Stimulated activated naive CD8-positive, alpha-beta T cell treated with anti-CD3 and anti-CD28 coated beads, Interleukin-15, Interleukin-2, amounts not matched to agents 100 U/mL and 50 U/mL, for 24 hours (primary cell): ENCODE results near the gene DYNLT3.

Source experiments
- ATAC-seq: fragments of 150-1000 bp; cut with Tn5 transposase; one replicate; pipeline ENCODE4 v1.10.0; 2021
- DNase-seq: peaks from one replicate; pipeline ENCODE4 v3.0.0; 2021

Gene DYNLT3

DNA sequence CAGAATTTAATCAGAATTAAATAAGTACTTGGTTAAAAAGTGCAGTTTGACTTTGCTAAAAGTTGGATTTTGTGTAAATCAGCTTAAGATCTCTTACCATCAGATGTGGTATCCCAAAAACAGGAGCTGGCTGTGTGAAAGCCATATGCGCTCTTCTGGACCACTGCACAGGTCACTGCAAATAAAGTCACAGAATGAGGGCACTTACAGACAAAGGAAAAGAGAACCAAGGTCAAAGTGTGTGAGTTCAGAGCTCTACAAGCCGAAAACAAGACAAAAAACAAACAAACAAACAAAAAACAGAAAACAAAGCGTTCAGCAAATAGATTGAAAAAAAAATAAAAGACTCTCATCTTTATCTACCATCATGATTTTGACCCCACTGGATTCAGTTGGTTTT is 6.4 kb downstream of the DYNLT3 start:
- DNase-seq = no peak
- ATAC-seq = no peak

DNA sequence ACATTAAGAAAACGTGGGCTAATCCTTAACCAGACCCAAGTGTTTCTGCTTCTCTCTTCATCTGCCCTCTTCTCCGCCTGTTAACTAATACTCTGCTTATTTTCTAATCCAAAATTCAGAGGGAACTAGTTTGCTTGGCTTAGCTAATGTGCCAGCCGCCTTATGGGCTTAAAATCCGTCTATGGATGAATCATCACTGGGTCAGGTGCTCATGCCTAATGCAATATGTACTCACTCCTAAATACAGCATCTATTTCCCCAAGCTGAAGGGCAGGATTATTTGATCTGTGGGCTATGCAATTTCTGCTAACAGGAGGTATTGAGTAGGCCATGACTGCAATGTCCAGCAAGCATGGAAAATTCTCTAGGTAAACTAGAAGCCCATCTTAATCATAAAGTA is 12.4 kb downstream of the DYNLT3 start:
- DNase-seq = no peak
- ATAC-seq = no peak

DNA sequence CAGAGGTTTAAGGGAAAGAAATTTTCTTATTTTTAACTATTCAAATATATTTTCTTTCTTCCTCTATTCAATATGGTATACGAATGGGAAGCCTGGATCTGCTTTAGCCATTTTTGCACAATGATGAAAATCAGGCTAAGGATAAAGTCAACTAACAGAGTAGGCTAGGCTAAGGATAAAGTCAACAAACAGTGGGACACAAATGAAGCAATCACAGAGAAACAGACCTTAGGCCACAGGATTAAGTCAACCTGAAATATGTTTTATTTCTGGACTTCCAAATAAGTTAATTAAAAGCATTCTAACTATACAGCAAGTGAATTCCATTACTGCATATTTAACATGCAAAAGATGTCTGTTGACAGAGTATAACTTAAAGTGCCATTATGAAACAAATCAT is 17.0 kb downstream of the DYNLT3 start:
- DNase-seq (no peak), ATAC-seq (no peak)

DNA sequence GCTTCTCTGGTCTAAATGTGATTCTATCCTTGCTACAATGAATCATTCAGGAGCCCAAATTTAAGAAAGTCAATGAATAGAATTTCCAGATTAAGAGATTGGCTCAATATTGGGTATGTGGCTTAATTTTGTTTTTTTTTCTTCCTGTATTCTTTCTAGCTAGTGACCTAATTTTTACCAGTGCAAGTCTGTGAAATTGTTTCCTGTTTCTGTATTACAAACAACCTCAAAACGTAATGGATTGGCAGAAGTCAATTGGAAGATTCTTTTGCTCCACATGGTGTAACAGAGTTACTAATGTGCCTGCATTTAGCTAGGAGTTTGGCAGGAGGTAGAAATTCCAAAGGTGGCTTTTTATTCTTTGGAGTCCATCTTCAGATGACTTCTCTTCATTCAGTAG is 17.6 kb downstream of the DYNLT3 start:
- no peak for DNase-seq
- ATAC-seq = no peak

DNA sequence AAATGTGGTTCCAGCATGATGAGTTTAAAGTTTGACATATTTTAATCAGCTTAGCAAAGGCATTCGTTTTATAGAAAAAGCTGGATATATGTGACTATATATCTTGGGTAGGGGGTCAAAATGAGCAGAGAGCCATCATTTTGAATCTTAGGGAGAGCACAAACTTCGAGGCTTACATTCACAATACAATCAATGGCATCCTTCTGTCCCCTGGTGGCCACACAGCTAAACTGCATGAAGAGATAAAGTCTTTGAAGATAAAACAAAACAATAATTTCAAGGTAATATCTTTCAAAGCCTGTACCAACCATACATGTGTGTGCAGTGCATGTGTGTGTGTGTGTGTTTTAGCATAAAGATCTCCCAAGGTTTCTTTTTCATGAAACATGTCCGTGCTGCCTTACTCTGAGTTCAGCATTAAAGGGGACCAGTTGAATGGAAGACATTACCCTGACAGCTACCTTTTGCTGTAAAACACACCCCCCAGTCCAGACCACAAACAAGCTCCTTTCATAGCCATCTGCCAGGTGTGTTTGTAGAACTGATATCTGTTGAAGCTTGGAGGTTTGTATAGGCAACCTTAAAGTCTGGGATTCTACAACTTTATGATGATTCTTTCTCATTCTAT is 22.0 kb downstream of the DYNLT3 start:
- peak; percentile 49 for DNase-seq
- no peak for ATAC-seq

DNA sequence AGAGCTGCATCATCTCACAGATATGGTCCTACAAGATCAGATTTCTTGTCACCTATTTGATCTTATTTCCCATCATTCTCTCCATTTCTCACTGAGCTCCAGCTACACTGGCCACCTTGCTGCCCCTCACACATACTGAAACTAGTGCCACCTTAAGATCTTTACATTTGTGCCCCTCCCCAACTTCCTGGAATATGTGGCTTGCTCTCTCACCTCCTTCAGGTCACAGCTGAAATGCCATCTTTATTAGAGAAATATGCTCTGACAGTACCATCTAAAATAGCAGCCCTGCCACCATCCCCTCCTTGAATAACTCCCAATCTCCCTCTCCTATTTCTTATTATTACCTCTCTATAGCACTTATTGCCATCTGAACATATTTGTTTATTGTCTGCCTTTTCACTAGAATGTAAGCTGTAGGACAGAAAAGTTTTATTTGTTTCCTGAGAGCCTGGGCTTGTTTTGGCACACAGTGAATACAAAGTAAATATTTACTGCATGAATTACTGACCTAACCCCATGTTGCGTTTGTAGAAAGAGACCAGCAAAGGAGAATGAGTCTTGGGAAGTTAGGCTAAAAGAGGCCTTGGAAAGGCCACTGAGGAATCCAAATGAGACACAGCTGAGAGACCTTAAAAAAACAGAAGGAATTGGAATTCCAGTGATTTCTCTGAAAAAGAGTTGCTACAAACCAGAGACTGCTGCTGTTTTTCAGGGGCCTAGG is 22.7 kb downstream of the DYNLT3 start:
- DNase-seq (no peak), ATAC-seq (no peak)

DNA sequence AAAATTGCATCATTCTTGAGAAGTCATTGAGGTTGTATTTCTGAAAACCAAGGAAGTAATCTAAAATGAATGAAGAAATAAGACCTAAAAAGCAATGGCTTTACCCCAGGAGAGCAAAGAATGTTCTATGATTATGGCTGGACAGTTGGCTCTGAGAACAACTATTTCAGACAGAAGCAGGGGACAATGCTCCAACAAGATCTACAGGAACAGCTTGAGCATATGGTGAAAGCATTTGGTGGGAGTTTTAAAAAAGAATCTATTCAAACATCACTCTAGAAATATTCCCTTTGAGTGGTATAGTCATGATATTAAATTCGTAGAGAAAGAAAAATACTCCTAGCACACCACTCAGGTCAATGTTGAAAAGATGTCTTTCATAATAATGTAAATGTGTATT is 26.7 kb downstream of the DYNLT3 start:
- DNase-seq (no peak), ATAC-seq (no peak)

DNA sequence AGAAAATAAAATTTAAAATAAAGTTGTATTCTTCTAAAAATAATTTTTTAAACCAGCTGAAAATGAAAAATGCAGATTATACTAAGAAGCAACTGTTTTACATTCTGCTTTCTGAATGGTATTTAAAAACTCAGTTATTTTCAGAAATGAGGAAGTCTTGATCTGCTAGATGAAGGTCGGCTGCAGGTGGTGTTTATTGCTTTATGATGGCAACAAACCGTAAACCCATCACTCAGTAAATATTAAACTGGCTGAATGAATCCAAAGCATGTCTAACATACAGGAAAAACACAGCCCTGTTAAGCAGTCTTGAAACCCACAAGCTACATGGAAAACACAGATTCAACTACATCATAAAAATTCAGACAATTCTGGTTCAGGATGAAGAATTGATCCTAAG is 29.3 kb downstream of the DYNLT3 start:
- ATAC-seq = no peak
- DNase-seq = no peak

DNA sequence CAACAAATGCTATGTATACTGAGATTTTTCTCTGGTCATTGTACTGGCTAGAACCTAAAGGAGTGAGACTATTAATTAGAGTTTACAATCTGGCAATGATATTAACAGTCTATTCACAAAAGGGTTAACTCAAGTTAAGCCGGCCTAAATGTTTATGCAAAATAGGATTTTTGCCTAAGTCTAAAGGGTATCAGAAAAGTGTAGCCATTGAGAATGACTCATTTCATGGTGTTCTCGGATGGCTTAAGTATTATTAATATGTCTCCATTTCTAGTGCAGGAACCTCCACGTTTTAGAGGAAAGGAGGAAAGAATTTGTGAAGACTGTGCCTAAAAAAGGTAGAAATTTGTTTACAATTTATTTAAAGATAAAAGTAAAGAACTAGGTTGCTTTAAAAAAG is 29.8 kb downstream of the DYNLT3 start:
- DNase-seq = no peak
- no peak for ATAC-seq

DNA sequence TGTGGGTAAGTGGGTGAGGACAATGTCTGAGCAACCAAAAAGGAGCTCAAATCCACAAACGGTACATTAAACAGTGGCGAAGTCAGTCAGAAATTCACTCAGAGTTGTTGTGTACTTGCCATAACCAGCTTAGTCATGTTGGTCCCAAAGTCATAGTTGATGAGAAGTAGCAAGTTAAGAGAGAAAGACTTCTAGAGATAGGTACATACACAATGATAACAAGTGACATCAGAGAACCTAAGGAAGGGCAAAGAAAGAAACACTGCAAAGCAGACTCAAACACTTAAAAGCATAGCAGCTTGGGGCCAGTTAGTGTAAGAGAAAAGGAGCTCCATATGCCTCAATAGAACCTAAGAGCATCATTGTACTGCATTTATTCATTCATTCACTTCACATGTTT is 30.2 kb downstream of the DYNLT3 start:
- ATAC-seq (no peak), DNase-seq (no peak)

DNA sequence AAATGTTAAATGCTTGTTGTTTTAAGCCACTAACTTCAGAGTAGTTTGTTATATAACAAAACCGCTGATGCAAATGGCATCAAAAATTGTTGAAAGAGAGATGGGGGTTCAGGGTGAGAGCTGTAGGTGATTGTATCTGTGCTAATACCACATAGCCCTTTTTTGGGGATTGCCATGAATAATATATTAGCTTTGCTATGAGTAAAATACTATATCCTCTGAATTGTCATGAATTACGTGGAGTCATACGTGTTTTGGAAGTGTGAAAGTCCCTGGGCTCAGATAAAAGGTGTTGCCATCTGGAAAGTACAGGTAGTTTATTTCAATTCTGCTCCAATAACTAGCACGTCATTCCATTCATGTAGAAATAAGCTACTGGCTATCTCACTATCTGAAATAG is 30.6 kb downstream of the DYNLT3 start:
- ATAC-seq = no peak
- no peak for DNase-seq

DNA sequence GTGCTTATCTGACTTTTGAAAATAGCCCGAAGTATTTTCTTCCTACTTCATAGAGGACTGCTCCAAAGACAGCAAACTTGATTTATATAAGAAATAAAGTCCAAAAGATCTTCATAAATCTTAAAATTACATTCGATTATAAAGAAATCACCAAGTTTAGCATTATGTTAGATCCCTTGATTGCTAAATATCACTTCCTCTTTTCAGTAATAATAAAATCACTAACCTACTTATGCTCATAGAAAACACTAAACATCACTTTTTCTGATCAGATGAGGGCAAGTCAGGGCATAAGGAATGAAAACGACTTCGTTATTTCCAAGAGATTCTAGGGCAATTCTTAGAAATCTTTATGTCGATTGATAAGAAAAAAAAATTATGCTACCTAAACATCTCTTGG is 32.0 kb downstream of the DYNLT3 start:
- DNase-seq (no peak), ATAC-seq (no peak)

DNA sequence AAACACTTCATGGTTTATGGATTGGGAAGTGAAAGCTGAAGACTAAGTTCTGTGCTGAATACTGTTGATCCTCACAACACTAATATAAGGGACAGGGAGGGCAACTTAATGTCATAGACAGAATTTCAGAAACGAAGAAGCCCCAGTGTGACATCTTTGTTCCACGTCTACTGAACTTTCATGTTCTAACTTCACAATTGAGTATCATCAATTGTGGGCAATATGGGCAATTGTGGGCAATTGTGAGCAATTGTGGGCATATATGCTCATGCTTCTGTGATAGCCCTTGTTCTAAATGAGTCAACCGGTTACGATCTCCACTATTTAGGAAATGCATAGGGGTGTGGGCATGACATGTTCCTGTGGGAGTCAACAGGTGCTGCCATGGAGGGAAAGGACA is 33.8 kb downstream of the DYNLT3 start:
- ATAC-seq (peak; percentile 71), DNase-seq (no peak)

DNA sequence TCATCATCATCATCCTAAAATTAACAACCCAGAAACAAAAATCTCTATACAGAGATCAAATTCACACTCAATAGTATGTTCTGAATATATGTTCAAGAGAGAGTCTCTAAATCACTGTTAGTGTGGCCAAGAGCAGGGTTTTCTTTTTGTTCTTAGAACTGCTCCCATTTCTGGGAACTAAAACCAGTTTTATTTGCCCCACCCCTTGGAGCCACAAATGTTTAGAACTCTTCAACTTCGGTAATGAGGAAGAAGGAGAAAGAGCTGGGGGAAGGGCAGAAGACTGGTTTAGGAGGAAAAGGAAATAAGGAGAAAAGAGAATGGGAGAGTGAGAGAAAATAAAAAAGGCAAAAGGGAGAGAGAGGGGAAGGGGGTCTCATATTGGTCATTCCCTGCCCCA is 35.3 kb downstream of the DYNLT3 start:
- ATAC-seq = no peak
- no peak for DNase-seq

DNA sequence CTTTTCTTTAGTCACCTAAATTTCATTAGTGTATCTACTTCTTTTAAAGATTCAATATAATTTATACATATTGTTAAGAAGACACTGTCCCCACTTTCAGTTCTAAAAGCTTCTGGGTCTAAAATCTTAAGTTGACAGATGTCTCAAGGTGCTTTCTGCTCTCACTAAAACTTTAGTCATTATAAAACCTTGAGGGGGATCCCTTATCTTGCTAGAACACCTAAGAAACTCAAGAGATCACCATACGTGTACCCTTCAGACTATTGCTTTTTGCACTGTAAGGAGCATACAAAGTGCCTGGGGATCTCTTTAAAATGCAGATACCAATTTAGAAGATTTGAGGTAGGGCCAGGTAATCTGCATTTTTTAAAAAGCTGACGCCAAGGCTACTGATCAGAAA is 37.4 kb downstream of the DYNLT3 start:
- ATAC-seq = no peak
- no peak for DNase-seq

DNA sequence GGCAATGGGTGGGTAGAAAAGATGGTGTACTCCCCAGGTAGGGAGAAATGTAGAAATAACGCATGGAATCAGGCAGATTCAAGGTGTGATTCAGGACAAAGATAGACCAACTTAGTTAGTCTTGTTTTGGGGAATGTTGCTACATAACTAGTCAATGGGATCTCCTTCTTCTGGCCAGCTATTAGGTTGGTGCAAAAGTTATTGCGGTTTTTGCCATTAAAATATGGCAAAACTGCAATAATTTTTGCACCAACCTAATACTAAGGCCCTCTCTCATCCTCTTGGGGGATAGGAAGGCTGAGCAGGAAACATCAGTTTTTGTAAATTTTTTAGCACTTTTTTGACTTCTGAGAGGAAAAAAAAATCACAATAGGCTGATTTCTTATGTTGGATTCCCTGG is 44.3 kb downstream of the DYNLT3 start:
- DNase-seq = no peak
- ATAC-seq = no peak

DNA sequence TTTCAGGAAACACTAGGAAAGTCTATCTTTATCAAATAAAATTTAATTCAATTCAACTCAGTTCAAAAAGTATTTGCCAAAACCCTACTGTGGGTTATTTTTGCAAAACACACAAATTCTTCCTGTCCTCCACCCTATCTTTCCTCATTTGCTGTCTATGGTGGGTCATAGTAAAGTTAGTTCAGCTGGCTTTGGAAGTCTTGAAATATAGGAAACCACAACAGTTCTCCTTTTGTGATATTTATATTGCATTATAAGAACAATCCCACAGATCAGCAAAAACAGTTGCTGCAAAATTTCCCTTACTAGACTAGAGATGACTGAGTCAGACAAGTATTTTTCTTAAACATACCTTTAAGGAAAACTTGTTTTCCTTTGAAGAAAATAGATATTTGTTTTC is 45.3 kb downstream of the DYNLT3 start:
- DNase-seq = no peak
- ATAC-seq = no peak

DNA sequence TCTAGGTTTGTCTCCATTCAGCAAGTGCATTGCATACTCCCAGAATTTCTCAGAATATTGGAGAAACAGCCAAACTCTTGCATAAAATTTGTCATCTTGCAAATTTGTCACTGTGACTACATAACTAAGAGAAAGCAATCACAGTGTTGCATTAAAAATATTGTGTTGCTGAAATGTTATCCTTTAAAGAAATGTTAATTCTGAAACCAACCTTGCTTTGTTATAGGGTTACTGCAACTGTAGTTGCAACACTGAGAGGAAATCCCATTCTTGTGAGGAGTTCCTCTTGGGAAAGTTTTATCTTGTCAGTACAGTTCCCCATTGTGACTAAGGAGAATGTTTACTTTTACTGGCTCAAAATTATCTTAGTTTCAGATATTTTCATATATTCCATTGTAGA is 46.7 kb downstream of the DYNLT3 start:
- DNase-seq = no peak
- ATAC-seq = no peak

DNA sequence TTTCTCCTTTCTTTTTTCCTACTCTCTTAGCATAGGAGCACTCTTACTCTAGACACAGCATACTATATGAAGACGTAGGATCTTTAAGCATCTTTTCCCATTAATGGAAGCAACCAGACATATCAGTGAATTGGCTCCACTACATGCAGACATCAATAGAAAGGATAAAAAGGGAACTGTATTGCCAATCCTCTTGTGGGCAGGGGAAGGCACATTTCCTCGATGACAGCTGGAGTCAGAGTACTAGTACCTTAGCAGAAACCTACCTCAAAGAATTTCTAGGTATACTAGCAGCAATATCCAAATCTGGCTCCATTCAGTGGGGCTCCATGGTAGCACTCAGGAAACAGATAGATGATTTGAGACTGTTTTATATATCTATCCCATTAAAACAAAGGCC is 47.4 kb downstream of the DYNLT3 start:
- ATAC-seq (no peak), DNase-seq (no peak)

DNA sequence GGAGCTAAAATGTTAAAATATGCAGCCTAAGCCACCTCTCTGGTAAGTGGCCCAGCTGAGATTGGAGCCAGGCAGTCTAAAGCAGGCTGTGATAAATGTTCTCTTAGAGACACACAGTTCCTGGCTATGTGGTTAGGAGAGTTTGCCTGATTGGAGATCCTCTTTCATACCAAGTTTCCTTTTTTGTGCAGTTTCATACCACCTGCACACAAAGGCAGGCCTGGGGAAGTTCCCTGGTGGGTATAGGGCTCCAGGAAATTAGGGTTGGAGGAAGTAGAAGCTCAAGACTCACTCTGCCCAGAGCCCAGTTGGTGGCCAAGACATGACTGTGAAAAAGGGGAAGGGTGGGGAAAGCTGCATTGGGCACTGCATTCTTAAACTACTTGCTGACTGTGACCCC is 50.6 kb downstream of the DYNLT3 start:
- DNase-seq (no peak), ATAC-seq (no peak)

DNA sequence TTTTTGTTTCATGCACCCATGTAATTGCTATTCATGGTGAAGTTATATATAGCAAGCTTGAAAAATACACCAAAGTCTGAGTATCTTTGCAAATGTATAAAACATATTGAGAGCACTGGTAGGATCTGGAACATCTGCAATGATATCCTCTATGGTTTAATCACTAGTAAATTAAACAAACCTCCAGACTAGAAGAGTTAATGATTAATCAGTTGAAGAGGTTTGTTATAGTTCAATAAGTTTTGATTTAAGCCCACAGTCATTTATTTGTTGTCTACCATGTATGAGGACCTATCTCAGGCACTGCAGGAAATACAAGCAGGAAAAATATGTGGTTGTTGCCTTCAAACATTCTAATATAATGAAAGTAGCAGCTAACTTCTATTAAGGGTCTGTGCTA is 51.1 kb downstream of the DYNLT3 start:
- ATAC-seq (no peak), DNase-seq (no peak)
